ENCODE data around the gene CC2D1B. TPM values are rescaled to one million over a fixed set of nuclear protein-coding genes. Genes with fewer than 3 reads are reported as not detected.

Gene CC2D1B
- total and polyA plus RNA-seq, 9 of the 15 experiments (the other 6 are each of a cell fraction or from before 2014, with no cell fraction given) = 1.2 to 33.6 (median 25.5) TPM

- no peak for TF ChIP-seq ZNF140 (CRISPR knock-in tag; IDR thresholded peaks at IDR 0.05)
- TF ChIP-seq ZNF696 (CRISPR knock-in tag; conservative IDR thresholded peaks at IDR 0.05) = no peak
- no peak for TF ChIP-seq DIDO1 (tag; IDR thresholded peaks at IDR 0.05; ENCODE audit: low read depth)
- TF ChIP-seq, protein P1, sequence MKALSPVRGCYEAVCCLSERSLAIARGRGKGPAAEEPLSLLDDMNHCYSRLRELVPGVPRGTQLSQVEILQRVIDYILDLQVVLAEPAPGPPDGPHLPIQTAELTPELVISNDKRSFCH (CRISPR knock-in tag; IDR thresholded peaks at IDR 0.05) = no peak
- TF ChIP-seq, protein P1 (tag; IDR thresholded peaks at IDR 0.05) = no peak
- no peak for TF ChIP-seq L3MBTL2 (IDR thresholded peaks at IDR 0.05)
- no peak for TF ChIP-seq ZNF274 (IDR thresholded peaks at IDR 0.05; ENCODE audit: borderline replicate concordance, low read depth, low read length)
- peak; percentile 94 for TF ChIP-seq NFE2 (IDR thresholded peaks at IDR 0.05; ENCODE audit: low read depth)
- TF ChIP-seq ZFP1 (CRISPR knock-in tag; IDR thresholded peaks at IDR 0.05) = no peak
- no peak for TF ChIP-seq RBM39 (optimal IDR thresholded peaks at IDR 0.05; ENCODE audit: low read depth, low read length)
- TF ChIP-seq LARP7 (IDR thresholded peaks at IDR 0.05) = no peak
- TF ChIP-seq, protein P2, sequence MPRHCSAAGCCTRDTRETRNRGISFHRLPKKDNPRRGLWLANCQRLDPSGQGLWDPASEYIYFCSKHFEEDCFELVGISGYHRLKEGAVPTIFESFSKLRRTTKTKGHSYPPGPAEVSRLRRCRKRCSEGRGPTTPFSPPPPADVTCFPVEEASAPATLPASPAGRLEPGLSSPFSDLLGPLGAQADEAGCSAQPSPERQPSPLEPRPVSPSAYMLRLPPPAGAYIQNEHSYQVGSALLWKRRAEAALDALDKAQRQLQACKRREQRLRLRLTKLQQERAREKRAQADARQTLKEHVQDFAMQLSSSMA (CRISPR knock-in tag; IDR thresholded peaks at IDR 0.05) = no peak
- no peak for TF ChIP-seq ZNF584 (CRISPR knock-in tag; IDR thresholded peaks at IDR 0.05; ENCODE audit: low read depth)
- no peak for TF ChIP-seq ETS2 (tag; IDR thresholded peaks at IDR 0.05; ENCODE audit: borderline replicate concordance, poor library complexity, severe bottlenecking)
- no peak for TF ChIP-seq EP400 (IDR thresholded peaks at IDR 0.05)
- TF ChIP-seq ZNF785 (CRISPR knock-in tag; IDR thresholded peaks at IDR 0.05) = no peak
- no peak for TF ChIP-seq ETV5 (CRISPR knock-in tag; IDR thresholded peaks at IDR 0.05; ENCODE audit: low read depth)
- no peak for TF ChIP-seq CSDE1 (IDR thresholded peaks at IDR 0.05)
- TF ChIP-seq ZNF644 (tag; IDR thresholded peaks at IDR 0.05; ENCODE audit: low read depth) = no peak
- TF ChIP-seq ZNF23 (CRISPR knock-in tag; IDR thresholded peaks at IDR 0.05) = no peak
- TF ChIP-seq SP1 (CRISPR knock-in tag; IDR thresholded peaks at IDR 0.05) = no peak; the same call in 1 of the 2 replicates
- 0 out of 2 replicates have a peak, but pooled peaks have one; percentile 2 for TF ChIP-seq SMC3 (conservative IDR thresholded peaks at IDR 0.05; ENCODE audit: insufficient read depth, low read depth, low read length)
- no peak for TF ChIP-seq E2F3 (CRISPR knock-in tag; IDR thresholded peaks at IDR 0.05)
- TF ChIP-seq, protein P3, sequence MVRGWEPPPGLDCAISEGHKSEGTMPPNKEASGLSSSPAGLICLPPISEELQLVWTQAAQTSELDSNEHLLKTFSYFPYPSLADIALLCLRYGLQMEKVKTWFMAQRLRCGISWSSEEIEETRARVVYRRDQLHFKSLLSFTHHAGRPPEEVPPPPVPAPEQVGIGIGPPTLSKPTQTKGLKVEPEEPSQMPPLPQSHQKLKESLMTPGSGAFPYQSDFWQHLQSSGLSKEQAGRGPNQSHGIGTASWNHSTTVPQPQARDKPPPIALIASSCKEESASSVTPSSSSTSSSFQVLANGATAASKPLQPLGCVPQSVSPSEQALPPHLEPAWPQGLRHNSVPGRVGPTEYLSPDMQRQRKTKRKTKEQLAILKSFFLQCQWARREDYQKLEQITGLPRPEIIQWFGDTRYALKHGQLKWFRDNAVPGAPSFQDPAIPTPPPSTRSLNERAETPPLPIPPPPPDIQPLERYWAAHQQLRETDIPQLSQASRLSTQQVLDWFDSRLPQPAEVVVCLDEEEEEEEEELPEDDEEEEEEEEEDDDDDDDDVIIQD (CRISPR knock-in tag; IDR thresholded peaks at IDR 0.05) = no peak
- peak; percentile 96 for TF ChIP-seq HDAC3 (IDR thresholded peaks at IDR 0.05; ENCODE audit: borderline replicate concordance, partially characterized antibody)
- no peak for TF ChIP-seq SNRNP70 (optimal IDR thresholded peaks at IDR 0.05; ENCODE audit: low read depth, low read length)
- peak; percentile 59 for TF ChIP-seq PHF20 (IDR thresholded peaks at IDR 0.05; ENCODE audit: partially characterized antibody)
- no peak for TF ChIP-seq E2F6 (IDR thresholded peaks at IDR 0.05; ENCODE audit: borderline replicate concordance in 1 of 2, extremely low read depth in 1 of 2, insufficient read depth in 1 of 2, insufficient read length in 1 of 2, low read depth in 1 of 2, low read length in 1 of 2, poor library complexity in 1 of 2, severe bottlenecking in 1 of 2)
Observed at GRCh38 chr1:52403566-52404115, 37.6 kb upstream of the CC2D1B start (continued).
